ENCODE measurements around the gene RAB10.

DNA sequence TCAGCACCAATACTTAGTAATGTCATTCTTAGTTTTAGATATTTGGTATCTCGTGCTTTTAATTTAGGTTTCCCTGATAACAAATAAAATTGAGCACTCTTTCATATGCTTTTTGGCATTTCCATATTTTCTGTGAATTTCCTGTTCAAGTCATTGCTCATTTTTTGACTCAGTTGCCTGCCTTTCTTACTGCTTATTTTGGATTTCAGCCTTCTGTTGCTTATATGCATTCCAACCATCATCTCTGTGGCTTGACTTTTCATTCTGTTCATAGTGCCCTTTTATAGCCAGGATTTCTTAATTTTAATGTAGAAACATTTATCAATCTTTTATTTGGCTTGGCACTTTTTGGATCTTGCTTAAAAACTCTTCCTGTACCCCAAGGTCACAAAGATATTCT, 37.0 kb upstream of the RAB10 start:
- TF ChIP-seq CTCF (IDR thresholded peaks at IDR 0.05) (no peak), POLR2A (IDR thresholded peaks at IDR 0.05) (no peak), POLR2AphosphoS5 (IDR thresholded peaks at IDR 0.05) (no peak)
